GM18508 (cell line): ENCODE results near the gene MAGI2.
"Not testable (repeated sequence)": the region's sequence is repeated elsewhere in the genome, so short reads cannot be mapped to it uniquely, and the experiment has no call there.

ENCODE experiments used
- ATAC-seq: cut with Tn5 transposase; IDR thresholded peaks from one replicate; pipeline ENCODE4 v1.9.1; 2021; ENCODE audit warnings: moderate number of reproducible peaks; ENCODE audit not compliant: insufficient read depth, unreplicated experiment

Gene MAGI2

DNA sequence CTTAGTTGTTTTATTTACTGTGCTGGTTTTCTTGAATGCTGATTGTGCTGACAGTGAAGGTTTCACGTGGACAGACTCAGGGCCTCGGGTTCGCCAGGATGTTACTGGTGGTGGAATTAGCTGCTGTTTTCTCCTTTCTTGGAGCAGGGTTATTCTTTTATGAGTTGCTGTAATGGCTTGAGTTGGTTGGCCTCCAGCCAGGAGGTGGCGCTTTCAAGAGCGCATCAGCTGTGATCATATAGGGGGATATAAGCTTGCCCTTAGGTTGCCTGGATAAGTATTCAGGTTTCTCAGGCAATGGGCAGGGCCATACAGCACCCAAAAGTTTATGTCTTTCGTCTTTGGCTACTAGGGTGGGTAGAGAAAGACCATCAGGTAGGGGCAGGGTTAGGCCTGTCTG, 913.6 kb downstream of the MAGI2 start:
- ATAC-seq, result no peak

DNA sequence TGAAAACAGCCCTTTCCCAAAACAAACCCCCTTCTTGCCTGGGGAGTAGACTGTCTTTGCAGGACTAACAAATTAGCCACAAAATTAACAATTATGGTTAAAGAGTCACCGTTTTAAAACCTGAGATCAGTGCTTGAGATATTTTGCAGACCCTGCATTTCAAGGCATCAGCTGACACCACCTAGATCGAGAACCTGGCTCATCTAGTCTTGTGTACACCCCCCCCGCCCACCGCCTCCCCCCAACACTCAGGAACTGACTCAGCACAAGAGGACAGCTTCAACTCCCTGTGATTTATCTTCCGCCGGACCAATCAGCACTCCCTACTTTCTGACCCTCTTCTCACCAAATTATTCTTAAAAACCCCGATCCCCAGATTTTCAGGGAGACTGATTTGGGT, 917.8 kb downstream of the MAGI2 start:
- ATAC-seq, result no peak

DNA sequence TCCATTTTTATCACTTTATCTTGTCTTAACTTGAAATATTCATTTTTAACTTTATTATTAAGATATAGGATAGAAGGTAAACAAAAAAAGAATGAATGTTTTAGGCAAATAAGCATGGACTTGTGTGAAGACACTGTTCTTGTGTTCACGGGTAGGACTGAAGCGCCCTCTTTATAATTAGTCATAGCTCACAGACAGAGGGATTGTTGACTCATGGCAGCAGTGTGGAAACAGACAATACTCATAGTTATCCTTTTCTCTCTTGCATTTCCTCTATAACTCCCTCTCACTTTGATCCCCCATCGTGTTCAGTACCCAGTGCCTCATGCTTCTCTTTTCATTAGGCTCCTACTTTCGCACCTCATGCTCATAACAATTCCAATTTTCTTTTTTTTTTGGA, 923.1 kb downstream of the MAGI2 start:
- ATAC-seq, result no peak

DNA sequence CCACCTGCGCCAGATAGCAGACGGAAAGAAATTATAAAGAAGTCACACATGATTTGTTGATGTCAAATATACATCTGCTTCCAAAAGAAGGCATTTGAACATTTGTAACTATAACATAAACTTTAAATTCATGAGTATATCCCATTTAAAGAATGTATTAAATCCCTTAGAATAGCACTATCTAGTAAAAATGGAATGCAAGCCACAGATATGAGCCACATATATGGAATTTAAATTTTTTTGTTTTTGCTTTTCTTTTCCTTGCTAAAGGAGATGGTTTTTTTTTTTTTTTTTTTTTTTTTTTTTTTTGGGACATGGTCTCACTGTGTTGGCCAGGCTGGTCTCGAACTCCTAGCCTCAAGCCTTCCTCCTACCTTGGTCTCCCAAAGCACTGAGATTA, 924.1 kb downstream of the MAGI2 start:
- no peak for ATAC-seq

DNA sequence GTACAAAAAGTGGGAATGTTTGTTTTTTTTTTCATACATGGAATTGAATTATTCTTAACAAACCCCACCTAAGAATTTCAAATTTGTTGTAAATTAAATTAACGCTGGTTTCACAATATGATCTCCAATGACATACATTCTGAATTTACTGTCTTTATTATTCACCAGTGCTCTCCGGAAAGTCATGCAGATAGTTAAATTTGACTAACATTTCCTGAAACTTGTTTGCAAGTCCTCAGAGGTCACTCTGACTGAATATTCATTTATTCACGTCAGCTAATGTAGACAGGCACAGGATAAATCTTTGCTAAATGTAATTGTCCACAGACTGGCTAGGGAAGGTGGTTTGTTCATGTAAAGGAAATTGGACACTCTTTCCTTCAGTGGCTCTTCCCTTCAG, 924.5 kb downstream of the MAGI2 start:
- no peak for ATAC-seq

DNA sequence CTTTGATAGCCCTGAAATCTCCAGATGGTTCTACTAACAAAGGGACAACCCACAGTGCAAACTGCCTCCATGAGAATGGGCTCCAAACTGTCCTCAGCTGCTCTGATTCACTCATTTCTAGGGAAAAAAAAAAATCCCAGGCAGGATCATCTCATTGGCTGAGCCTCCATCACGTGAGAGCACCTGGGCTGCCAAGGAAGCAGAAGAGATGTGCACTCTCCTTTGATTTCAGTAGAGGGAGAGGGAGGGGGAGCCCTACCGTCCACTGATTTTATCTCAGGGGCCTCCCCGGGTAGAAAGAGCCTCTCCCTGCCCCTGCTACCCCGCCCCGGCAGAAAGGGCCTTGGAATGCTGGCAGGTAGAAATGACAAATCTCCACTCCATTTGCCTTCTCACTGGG, 929.5 kb downstream of the MAGI2 start:
- no peak for ATAC-seq

DNA sequence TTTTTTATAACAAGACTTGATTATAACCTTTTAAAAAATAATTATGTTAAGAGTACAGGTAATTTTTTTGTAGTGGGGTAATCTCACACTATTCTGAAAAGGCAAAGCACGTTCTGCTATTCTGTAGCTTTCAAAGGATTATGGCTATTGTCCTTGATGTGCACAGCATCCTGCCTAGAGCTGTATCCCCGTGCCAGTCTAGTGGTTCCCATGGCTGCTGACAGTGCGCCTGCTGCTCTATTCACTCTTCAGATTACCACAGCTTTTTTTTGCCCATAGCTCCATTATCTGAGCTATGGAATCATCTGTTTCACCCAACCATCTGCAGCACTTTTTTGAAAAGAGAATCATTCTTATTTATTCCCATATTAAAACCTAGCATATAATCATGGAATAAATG, 931.5 kb downstream of the MAGI2 start:
- no peak for ATAC-seq

DNA sequence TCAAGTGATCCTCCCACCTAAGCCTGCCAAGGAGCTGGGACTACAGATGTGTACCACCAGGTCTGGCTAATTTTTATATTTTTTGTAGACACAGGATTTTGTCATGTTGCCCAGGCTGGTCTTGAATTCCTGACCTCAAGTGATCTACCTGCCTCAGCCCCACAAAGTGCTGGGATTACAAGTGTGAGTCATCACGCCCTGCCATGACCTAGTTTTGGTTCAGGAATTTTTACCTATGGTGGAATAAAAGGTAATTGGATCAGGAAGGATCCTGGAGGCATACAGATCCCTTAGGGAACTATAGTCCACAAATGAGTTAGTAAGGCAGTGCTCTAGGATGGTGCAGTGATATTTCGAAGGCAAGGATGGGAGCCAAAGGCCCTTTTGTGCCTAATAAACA, 937.0 kb downstream of the MAGI2 start:
- ATAC-seq, result no peak

DNA sequence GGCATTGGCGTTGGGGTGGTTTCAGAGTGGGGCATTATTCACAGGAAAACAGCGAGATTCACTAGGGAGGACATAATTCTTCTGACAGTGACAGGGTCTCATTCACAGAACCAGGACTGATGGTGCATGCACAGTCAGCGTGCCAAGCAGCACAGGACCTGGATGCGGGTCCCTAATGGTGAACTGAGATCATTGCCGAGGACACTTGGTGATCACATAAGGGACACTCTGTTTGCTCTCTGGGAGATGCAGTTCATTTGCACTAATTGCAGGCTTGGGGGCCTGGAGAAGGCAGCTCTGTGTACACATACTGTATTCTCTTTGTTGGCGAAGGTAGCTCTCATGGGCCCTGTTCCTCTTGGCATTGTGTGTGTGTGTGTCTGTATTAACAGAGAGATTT, 938.8 kb downstream of the MAGI2 start:
- no peak for ATAC-seq

DNA sequence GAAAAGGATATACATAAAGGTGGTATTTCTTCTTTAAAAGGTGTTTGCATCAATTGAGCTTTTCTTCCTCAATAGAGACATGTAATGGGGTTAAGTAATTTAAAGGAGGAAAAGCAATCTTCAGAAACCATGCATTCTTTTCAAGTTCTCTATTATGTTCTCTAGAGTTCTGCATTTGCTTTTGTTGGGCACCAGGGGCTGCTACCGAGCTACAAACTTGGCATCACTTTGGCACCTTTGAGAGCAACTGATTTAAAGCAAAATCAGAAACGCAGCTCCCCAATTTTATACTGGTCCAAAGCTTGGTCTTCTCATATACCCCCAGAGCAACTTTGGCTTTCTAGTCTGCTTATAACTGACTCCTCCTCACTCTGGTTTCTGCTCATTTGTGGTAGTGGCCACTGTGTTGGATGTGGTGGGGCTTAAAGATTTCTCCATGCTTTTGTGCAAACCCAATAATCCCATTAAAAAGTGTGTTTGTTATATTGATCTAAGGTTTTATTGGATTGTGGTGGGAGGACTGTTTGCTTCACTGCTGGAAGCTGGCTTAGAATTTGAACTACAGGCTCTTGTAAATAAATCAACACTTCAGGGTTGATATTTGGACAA, 942.8 kb downstream of the MAGI2 start:
- ATAC-seq, result peak; percentile 61

DNA sequence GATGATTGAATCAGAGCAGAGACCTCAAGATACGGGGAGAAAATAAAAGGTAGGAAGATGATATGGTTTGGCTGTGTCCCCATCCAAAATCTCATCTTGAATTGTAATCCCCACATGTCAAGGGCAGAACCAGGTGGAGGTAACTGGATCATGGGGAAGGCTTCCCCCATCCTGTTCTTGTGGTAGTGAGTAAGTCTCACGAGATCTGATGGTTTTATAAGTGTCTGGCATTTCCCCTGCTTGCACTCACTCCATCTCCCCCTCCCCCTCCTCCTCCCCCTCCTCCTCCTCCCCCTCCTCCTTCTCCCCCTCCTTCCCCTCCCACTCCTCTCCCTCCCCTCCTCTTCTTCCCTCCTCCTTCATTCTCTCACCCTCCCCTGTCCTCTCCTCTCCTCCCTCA, 950.2 kb downstream of the MAGI2 start:
- ATAC-seq, result not testable (repeated sequence)

DNA sequence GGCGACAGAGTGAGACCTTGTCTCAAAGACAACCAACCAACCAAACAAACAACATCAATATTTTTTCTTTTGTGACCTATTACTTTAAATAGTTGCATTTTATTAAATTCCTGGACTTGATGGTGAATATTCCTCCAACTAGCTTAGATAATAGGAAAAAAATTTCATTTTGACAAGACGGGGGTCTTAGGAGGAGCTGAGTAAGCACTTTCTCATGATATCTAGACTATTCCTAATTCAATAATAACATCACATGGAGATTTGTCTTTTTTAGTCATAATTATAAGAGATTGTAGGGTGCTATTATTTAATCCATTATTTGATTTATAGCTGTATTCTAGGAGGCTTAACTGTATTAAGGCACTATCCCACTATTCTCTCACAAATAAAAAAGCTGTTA, 952.4 kb downstream of the MAGI2 start:
- no peak for ATAC-seq

DNA sequence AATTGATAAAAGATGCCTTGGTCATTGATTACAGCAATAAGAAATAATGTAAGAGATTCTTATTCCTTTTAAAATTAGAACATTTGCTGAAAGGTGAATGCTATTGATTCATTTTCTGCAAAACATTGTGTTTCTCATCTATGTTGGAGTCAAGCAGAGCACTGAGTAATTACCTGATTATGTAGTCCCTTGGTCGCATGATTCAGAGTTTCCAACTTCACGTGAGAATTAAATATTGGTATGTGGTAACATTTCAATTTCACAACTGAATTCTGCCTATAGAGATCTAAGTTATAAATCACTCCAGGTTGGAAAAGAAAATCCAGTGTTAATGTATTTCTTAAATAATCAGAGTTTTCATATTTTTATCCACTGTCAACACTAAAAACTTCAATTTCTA, 953.5 kb downstream of the MAGI2 start:
- ATAC-seq, result no peak

DNA sequence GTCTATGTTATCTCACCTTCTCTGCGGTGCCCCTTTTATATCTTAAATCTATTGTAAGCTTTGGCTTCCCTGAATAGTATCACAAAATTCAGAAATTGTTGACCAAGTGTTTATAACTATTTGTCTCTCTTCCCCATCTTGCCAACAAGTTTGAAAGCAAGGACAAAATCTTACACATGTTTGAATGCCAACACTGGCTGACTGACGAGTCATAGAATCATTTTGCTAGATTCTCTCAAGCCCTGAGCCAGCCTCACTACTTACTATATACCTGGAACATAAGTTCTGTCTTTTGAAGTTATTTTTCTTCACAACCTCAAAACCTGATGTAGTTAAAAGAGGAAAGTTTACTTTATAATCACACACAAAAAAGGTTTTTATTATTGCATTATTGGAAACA, 954.2 kb downstream of the MAGI2 start:
- no peak for ATAC-seq

DNA sequence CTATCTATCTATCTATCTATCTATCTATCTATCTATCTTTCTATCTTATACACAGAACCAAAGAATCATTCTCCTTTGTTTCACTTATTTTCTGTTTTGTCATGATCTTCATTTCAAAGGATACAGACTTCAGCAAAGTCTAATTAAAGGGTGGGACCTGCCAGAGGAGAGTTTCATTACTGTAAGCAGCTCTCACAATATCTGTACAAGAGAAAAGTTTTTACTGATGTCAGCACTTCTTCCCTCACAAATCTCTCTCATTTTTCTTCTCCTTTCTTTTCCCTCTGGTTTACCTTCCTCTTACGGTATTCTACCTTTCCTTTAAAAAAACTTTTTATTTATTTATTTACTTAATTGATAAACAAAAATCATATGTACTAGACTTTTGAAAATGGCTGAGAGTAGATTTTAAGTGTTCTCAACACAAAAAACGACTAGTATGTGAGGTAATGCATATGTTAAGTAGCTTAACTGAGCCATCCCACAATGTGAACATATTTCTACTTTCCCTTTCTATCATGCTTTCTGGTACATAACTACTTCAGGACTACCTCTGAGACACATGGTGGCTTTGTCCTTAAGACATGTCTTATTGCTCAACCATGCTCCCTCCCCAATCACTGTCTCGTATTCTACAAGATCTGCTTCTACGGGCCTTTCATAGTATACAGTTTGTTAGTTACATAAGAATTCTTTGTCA, 955.6 kb downstream of the MAGI2 start:
- no peak for ATAC-seq

DNA sequence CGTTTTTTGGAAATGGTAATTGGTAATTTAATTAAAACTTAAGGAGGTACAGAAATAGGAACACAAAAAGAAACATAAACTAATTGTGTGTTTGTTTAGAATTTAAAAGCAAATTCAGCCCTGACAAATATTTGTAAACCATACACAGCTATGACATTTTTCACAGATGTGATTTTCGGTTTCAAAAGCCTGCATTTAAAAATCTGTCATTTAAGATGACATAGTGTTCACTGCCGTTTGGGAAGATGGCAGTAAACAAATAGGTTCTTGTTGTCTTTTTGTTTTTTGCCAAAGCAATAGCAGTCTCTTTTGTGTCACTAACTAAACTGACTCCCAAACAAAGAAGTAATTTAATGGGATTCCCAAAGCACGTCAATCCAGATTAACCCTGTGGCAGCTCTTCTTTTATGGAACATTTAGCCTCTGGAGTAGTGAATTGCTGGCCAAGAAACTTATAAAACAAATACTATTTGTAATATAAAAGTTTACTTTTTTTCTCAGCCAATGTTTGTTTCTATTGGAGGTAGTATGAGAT, 957.3 kb downstream of the MAGI2 start:
- no peak for ATAC-seq

DNA sequence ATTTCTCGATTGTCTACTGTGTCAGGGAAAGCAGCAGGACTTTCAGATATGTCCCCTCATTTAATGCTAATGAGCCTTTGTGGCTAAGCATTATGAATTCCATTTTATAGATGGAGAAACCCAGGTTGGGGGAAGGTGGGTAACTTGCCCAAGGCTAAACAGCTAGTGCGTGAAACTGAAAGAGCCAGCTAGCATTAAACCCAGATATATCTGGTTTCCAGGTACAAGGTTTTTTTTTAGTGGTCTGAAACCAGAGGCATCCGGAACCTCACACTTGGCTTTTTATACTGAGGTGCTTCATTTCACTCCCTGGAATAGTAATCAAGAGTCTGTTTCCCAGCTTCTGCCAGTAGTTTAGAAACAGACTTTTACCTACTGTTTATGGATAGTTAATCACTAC, 960.1 kb downstream of the MAGI2 start:
- ATAC-seq, result no peak

DNA sequence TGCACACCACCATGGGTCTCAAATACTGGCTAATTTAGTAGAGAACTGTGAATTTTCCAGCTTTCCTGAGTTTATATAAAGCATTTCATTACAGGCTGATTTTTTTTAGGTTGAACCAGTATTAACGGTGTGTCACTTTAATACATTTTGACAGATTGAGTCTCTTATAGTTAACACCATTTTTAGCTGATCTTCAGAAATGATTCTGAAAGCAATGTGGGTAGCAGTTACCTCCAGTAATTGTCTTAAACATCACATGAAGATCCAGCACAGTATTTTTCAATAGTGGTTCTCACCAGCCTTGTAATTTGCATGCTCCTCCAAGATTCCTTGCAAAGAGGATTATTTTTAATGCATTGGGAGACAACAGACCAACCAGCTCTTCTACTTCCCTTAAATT, 961.3 kb downstream of the MAGI2 start:
- ATAC-seq, result no peak

DNA sequence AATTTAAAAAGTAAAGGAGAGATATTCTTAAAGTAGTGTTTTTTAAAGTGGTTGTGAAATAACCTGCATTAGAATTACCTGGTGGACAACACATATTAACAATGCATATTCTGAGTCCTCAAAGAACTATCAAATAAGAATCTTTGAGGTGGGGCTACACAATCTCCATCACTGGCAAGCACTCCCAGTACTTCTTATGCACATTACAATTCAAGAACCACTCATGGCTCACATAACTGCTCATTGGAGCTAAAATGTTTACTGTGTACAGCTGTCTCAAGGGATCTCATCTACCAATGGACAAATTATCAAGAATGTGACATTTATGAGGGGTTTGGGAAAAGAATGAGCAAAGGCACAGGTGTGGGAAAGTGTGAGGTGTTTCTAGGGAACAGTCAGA, 962.9 kb downstream of the MAGI2 start:
- ATAC-seq, result no peak

DNA sequence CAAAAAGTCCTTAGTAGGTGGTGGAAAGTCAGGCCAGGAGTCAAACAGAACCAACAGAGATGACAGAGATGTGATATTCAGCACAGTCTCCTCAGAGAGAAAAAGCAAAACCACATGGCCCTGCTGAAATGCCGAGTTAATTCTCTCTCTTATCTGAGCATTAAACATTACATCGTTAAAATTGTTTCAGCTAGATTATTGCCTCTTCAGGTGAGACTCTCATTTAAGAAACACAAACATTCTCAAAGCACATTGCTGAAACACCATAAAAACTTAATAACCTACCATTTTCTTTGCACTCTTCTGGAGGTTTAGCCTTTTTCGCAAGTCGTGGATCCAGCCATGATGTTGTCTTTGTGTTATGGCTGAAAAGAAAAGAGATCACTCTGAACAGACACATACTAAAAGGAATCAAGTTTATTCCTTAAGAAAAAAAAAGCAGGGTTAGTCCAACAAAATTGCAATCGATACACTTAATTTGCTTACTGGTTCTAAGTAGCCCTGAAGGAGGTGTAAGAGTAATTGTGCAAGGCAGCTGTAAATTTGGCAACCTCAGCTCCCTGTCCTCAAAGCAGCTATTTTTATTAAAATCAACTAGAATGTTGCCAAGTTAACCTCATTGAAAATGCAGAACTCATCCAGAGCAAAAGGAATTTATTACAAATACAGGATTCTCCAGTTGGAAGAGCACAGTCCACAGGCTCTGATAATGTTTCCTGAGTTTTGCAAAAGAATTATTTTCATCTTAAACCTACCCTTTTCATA, 963.8 kb downstream of the MAGI2 start:
- no peak for ATAC-seq

DNA sequence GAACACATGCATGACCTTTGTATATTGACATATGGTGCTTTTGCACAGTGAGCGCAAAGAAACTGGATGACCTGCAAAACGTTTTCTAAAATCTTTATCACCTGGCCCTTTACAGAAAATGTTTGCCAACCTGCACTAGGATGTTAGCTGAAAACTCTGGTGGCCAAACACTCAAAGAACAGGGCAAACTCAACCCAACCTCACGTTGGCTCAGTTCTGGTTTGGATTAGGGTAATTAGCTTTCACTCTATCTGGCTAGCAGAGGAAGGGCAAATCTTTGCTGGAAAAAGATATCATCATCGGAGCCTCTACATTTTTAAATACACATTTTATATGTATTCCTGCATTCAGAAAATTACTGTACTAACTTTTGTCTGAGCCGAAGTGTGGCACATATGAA, 966.0 kb downstream of the MAGI2 start:
- ATAC-seq, result no peak
